WTC11 (cell line): ENCODE results near the gene VDAC1.

ENCODE experiments used
- AFF4 ChIP-seq: sonication (generic); formaldehyde crosslinking; IDR thresholded peaks from 2 replicates; pipeline ENCODE4 v1.8.1; 2023; ENCODE audit warnings: mild to moderate bottlenecking, missing genetic modification reagents, borderline replicate concordance
- CTCF ChIP-seq: fragments of 200-600 bp; IDR thresholded peaks from 2 replicates; pipeline ENCODE4 v1.8.0; 2022; ENCODE audit warnings: antibody characterized with exemption
- E2F4 ChIP-seq: sonication (generic); formaldehyde crosslinking; IDR thresholded peaks from 2 replicates; pipeline ENCODE4 v1.8.1; 2022; ENCODE audit warnings: low read depth, mild to moderate bottlenecking, moderate library complexity, missing genetic modification reagents, borderline replicate concordance
- EMX1 ChIP-seq: fragments of 250-450 bp; sonication (Bioruptor Pico); IDR thresholded peaks from 2 replicates; pipeline ENCODE4 v1.8.0; 2021; ENCODE audit warnings: mild to moderate bottlenecking
- KAT7 ChIP-seq: sonication (generic); formaldehyde crosslinking; IDR thresholded peaks from 2 replicates; pipeline ENCODE4 v1.8.1; 2023; ENCODE audit warnings: missing genetic modification reagents, mild to moderate bottlenecking, borderline replicate concordance
- MXD4 ChIP-seq: fragments of 250-450 bp; sonication (Bioruptor Pico); IDR thresholded peaks from 2 replicates; pipeline ENCODE4 v1.8.0; 2021; ENCODE audit warnings: mild to moderate bottlenecking, moderate library complexity, borderline replicate concordance
- ZNF317 ChIP-seq: sonication (generic); formaldehyde crosslinking; IDR thresholded peaks from 2 replicates; pipeline ENCODE4 v1.8.1; 2023; ENCODE audit warnings: low read depth, mild to moderate bottlenecking, moderate library complexity, missing genetic modification reagents, borderline replicate concordance

GRCh38 chr5:134041570-134042411, 37.0 kb upstream of the VDAC1 start:
- TF ChIP-seq CTCF, result no peak
- no peak for TF ChIP-seq KAT7 (CRISPR knock-in tag)
- TF ChIP-seq MXD4 (CRISPR knock-in tag), result no peak
- TF ChIP-seq E2F4 (CRISPR knock-in tag), result no peak
- no peak for TF ChIP-seq ZNF317
- no peak for TF ChIP-seq AFF4 (CRISPR knock-in tag)
- TF ChIP-seq EMX1, result no peak
